Muscle layer of colon (tissue), 2 donors: ENCODE data around the gene NME1.

Source experiments
- H3K27ac ChIP-seq: one replicate; pipeline ENCODE4 v1.7.0; 2013; ENCODE audit warnings: low read depth, mild to moderate bottlenecking, low read length, moderate library complexity
- H3K27me3 ChIP-seq, 2 donors: one replicate each; pipeline ENCODE4 v1.7.0; 2013; ENCODE audit warnings: low read length in 2 of 2, mild to moderate bottlenecking in 2 of 2; ENCODE audit not compliant: insufficient read depth in 2 of 2, control insufficient read depth in 1 of 2
- H3K36me3 ChIP-seq: one replicate; pipeline ENCODE4 v1.7.0; 2013; ENCODE audit warnings: mild to moderate bottlenecking, low read length; ENCODE audit not compliant: insufficient read depth
- H3K4me1 ChIP-seq: one replicate; pipeline ENCODE4 v1.7.0; 2013; ENCODE audit warnings: mild to moderate bottlenecking, low read length; ENCODE audit not compliant: insufficient read depth
- H3K4me3 ChIP-seq, 2 donors: one replicate each; pipeline ENCODE4 v1.7.0; 2013; ENCODE audit warnings: low read length in 2 of 2, low read depth in 1 of 2, mild to moderate bottlenecking in 1 of 2, moderate library complexity in 1 of 2
- H3K9ac ChIP-seq: one replicate; pipeline ENCODE4 v1.7.0; 2013; ENCODE audit warnings: low read length
- H3K9me3 ChIP-seq: one replicate; pipeline ENCODE4 v1.7.0; 2013; ENCODE audit warnings: mild to moderate bottlenecking, low read length
- donor health status: abdominal sarcoma.
- donor health status: Adenocarcinoma of cecum.

NME1 gene

GRCh38 chr17:51152766-51153209 is 571 bp upstream of the NME1 start:
- Histone ChIP-seq H3K9me3 (no peaks in the 10 kb centered on the region), H3K27me3 (no peaks in the 10 kb centered on the region), H3K4me3 (peak overlapping the region in 1 of 2 donors; percentile 79), H3K36me3 (peaks cover 6% of the 10 kb centered on the region), H3K9ac (peak overlapping the region; percentile 87), H3K4me1 (peaks cover 16% of the 10 kb centered on the region), H3K27ac (peak overlapping the region; percentile 59)

- H3K27ac ChIP-seq = peak overlapping the region; percentile 1
- H3K36me3 ChIP-seq = peaks cover 6% of the 10 kb centered on the region
- H3K27me3 ChIP-seq = no peaks in the 10 kb centered on the region
- H3K4me3 ChIP-seq = peak overlapping the region; percentile 72 to 79
- H3K4me1 ChIP-seq = peaks cover 16% of the 10 kb centered on the region
- no peaks in the 10 kb centered on the region for H3K9me3 ChIP-seq
- peak overlapping the region; percentile 25 for H3K9ac ChIP-seq
Measured at GRCh38 chr17:51154176-51154575, 817 bp downstream of the NME1 start.

- Histone ChIP-seq H3K4me1 (peaks cover 16% of the 10 kb centered on the region), H3K27me3 (no peaks in the 10 kb centered on the region), H3K27ac (no peak overlapping the region), H3K4me3 (no peak overlapping the region), H3K9ac (no peak overlapping the region), H3K36me3 (peaks cover 13% of the 10 kb centered on the region), H3K9me3 (no peaks in the 10 kb centered on the region)
Measured at GRCh38 chr17:51155416-51155815, 2.1 kb downstream of the NME1 start.

- Histone ChIP-seq H3K4me1 (peaks cover 1% of the 10 kb centered on the region), H3K9ac (no peak overlapping the region), H3K27ac (no peak overlapping the region), H3K36me3 (peaks cover 31% of the 10 kb centered on the region), H3K27me3 (no peaks in the 10 kb centered on the region), H3K9me3 (no peaks in the 10 kb centered on the region), H3K4me3 (no peak overlapping the region)
Measured at GRCh38 chr17:51159604-51160003, 6.2 kb downstream of the NME1 start.

GRCh38 chr17:51161541-51161940 is 8.2 kb downstream of the NME1 start:
- no peaks in the 10 kb centered on the region for H3K9me3 ChIP-seq
- peaks cover 31% of the 10 kb centered on the region for H3K36me3 ChIP-seq
- H3K27ac ChIP-seq = no peak overlapping the region
- no peak overlapping the region for H3K9ac ChIP-seq
- H3K4me3 ChIP-seq = no peak overlapping the region
- no peaks in the 10 kb centered on the region for H3K27me3 ChIP-seq
- H3K4me1 ChIP-seq = peaks cover 10% of the 10 kb centered on the region

- H3K4me3 ChIP-seq = peak overlapping the region; percentile 87 to 89
- H3K9ac ChIP-seq = no peak overlapping the region
- H3K27me3 ChIP-seq = no peaks in the 10 kb centered on the region
- no peaks in the 10 kb centered on the region for H3K9me3 ChIP-seq
- peaks cover 14% of the 10 kb centered on the region for H3K4me1 ChIP-seq
- H3K27ac ChIP-seq = peak overlapping the region; percentile 79
- H3K36me3 ChIP-seq = peaks cover 33% of the 10 kb centered on the region
Measured at GRCh38 chr17:51164911-51165679, 11.7 kb downstream of the NME1 start.

- no peaks in the 10 kb centered on the region for H3K27me3 ChIP-seq
- H3K4me3 ChIP-seq = peak overlapping the region; percentile 87 to 89
- H3K27ac ChIP-seq = peak overlapping the region; percentile 79
- peaks cover 14% of the 10 kb centered on the region for H3K4me1 ChIP-seq
- no peaks in the 10 kb centered on the region for H3K9me3 ChIP-seq
- H3K36me3 ChIP-seq = peaks cover 35% of the 10 kb centered on the region
- H3K9ac ChIP-seq = peak overlapping the region; percentile 71
Measured at GRCh38 chr17:51165680-51166197, 12.4 kb downstream of the NME1 start.

GRCh38 chr17:51166198-51166986 is 13.0 kb downstream of the NME1 start, which contains the start of gene NME2:
Gene NME2 (plus strand): TSS chr17:51166411. CDS start chr17:51166831, 420 bp downstream.
- H3K27me3 ChIP-seq = no peaks in the 10 kb centered on the region
- peak within 1 kb of the TSS; percentile 87 to 89 for H3K4me3 ChIP-seq
- H3K9ac ChIP-seq = peak within 1 kb of the TSS; percentile 71
- H3K9me3 ChIP-seq = no peaks in the 10 kb centered on the region
- H3K27ac ChIP-seq = peak within 1 kb of the TSS; percentile 81
- peaks cover 35% of the 10 kb centered on the region for H3K36me3 ChIP-seq
- peaks cover 14% of the 10 kb centered on the region for H3K4me1 ChIP-seq

GRCh38 chr17:51166987-51167931 is 13.9 kb downstream of the NME1 start:
- Histone ChIP-seq H3K36me3 (peaks cover 31% of the 10 kb centered on the region), H3K9ac (no peak overlapping the region), H3K27me3 (no peaks in the 10 kb centered on the region), H3K9me3 (no peaks in the 10 kb centered on the region), H3K27ac (peak overlapping the region; percentile 81), H3K4me3 (peak overlapping the region; percentile 87 to 89), H3K4me1 (peaks cover 14% of the 10 kb centered on the region)

- no peak overlapping the region for H3K27ac ChIP-seq
- no peak overlapping the region for H3K9ac ChIP-seq
- H3K36me3 ChIP-seq = peaks cover 29% of the 10 kb centered on the region
- H3K27me3 ChIP-seq = no peaks in the 10 kb centered on the region
- H3K4me1 ChIP-seq = peaks cover 14% of the 10 kb centered on the region
- no peak overlapping the region for H3K4me3 ChIP-seq
- H3K9me3 ChIP-seq = no peaks in the 10 kb centered on the region
Measured at GRCh38 chr17:51169340-51169739, 16.0 kb downstream of the NME1 start.
